Measurements from ENCODE around the gene ZNF484.
"Not testable (repeated sequence)": the region's sequence is repeated elsewhere in the genome, so short reads cannot be mapped to it uniquely, and the experiment has no call there.

The ZNF484 gene

GRCh38 chr9:92829420-92829819 lies 48.4 kb downstream of the ZNF484 start:
- H3K23ac ChIP-seq (ENCODE audit: low read length in 2 of 2), result no peak overlapping the region
- H3K9me3 ChIP-seq (ENCODE audit: control insufficient read depth, low read length), result peaks cover 11% of the 10 kb centered on the region
- no peaks in the 10 kb centered on the region for H3K79me1 ChIP-seq (replicated peaks; ENCODE audit: low read length, poor library complexity, severe bottlenecking)
- H3K4me3 ChIP-seq (ENCODE audit: insufficient read depth in 1 of 2, low read depth in 1 of 2, low read length in 2 of 2), result peak overlapping the region in 1 of 2 experiments; percentile 26
- H3K36me3 ChIP-seq (ENCODE audit: control insufficient read depth in 1 of 2, insufficient read depth in 2 of 2, low read depth in 1 of 2, low read length in 2 of 2), result no peaks in the 10 kb centered on the region
- peak overlapping the region; percentile 23 for H4K8ac ChIP-seq (ENCODE audit: low read length)
- H3K14ac ChIP-seq (ENCODE audit: low read length in 2 of 2), result no peak overlapping the region
- WGBS, result 90% methylated on average over 1 of the region's 2 CpGs
- H3K4me1 ChIP-seq (ENCODE audit: control insufficient read depth, insufficient read depth, low read depth, low read length), result no peaks in the 10 kb centered on the region
- H2AK5ac ChIP-seq (ENCODE audit: low read length, severe bottlenecking), result no peak overlapping the region
- H3K18ac ChIP-seq (ENCODE audit: low read depth in 1 of 2, low read length in 2 of 2), result no peak overlapping the region
- H4K91ac ChIP-seq (ENCODE audit: low read length), result no peak overlapping the region
- DNase-seq, result no peak
- H2BK12ac ChIP-seq (ENCODE audit: low read length in 2 of 2), result no peak overlapping the region
- H3K27me3 ChIP-seq (ENCODE audit: control insufficient read depth in 1 of 2, insufficient read depth in 1 of 2, low read length in 2 of 2), result peaks cover 0 to 14% of the 10 kb centered on the region in 2 experiments
- H3K4ac ChIP-seq (ENCODE audit: low read depth in 1 of 2, low read length in 2 of 2), result no peak overlapping the region
- no peak overlapping the region for H2BK15ac ChIP-seq (ENCODE audit: low read depth, poor library complexity, severe bottlenecking)
- no peak overlapping the region for H2BK120ac ChIP-seq (ENCODE audit: low read depth, low read length)
- H3K27ac ChIP-seq (ENCODE audit: low read length, poor library complexity, severe bottlenecking), result no peak overlapping the region
- H3K4me2 ChIP-seq (ENCODE audit: low read length, poor library complexity, severe bottlenecking), result no peak overlapping the region
- H2BK5ac ChIP-seq (ENCODE audit: low read depth, low read length, poor library complexity, severe bottlenecking), result no peak overlapping the region
- H3K9ac ChIP-seq (ENCODE audit: low read length), result no peak overlapping the region
- H2AFZ ChIP-seq (ENCODE audit: low read depth, low read length), result no peak overlapping the region

DNA sequence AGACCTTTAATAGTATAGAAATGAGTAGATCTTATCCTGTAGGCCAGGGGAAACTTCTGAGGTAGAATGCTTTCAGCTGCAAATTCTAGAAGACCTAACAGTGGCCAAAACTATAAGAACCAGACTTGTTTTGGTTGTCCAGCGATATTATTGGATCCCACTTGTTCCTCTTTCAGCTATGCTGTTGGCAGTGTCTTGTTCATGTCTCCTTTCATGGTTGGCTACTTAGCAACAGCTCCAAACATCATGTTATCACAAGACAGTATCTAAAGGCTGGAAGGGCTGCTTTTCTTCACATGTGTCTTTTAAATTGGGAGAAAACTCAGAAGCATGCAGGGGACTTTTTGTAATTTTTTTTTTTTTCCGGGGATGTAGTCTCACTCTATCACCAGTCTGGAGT lies 52.8 kb downstream of the ZNF484 start:
- H3K23ac ChIP-seq (ENCODE audit: low read length in 2 of 2); H4K91ac ChIP-seq (ENCODE audit: low read length); H4K8ac ChIP-seq (ENCODE audit: low read length); H3K79me1 ChIP-seq (replicated peaks; ENCODE audit: low read length, poor library complexity, severe bottlenecking); H2AK5ac ChIP-seq (ENCODE audit: low read length, severe bottlenecking); H3K27ac ChIP-seq (ENCODE audit: low read length, poor library complexity, severe bottlenecking); H3K4me1 ChIP-seq (ENCODE audit: control insufficient read depth, insufficient read depth, low read depth, low read length); H3K9me3 ChIP-seq (ENCODE audit: control insufficient read depth, low read length); H3K9ac ChIP-seq (ENCODE audit: low read length); H3K36me3 ChIP-seq (ENCODE audit: control insufficient read depth in 1 of 2, insufficient read depth in 2 of 2, low read depth in 1 of 2, low read length in 2 of 2); H3K18ac ChIP-seq (ENCODE audit: low read depth in 1 of 2, low read length in 2 of 2); H2AFZ ChIP-seq (ENCODE audit: low read depth, low read length); H3K4me2 ChIP-seq (ENCODE audit: low read length, poor library complexity, severe bottlenecking); H2BK12ac ChIP-seq (ENCODE audit: low read length in 2 of 2); H2BK15ac ChIP-seq (ENCODE audit: low read depth, poor library complexity, severe bottlenecking); H2BK120ac ChIP-seq (ENCODE audit: low read depth, low read length); H2BK5ac ChIP-seq (ENCODE audit: low read depth, low read length, poor library complexity, severe bottlenecking); H3K14ac ChIP-seq (ENCODE audit: low read length in 2 of 2); H3K4me3 ChIP-seq (ENCODE audit: insufficient read depth in 1 of 2, low read depth in 1 of 2, low read length in 2 of 2); H3K4ac ChIP-seq (ENCODE audit: low read depth in 1 of 2, low read length in 2 of 2): not testable (repeated sequence)
- H3K27me3 ChIP-seq (ENCODE audit: control insufficient read depth in 1 of 2, insufficient read depth in 1 of 2, low read length in 2 of 2), result peaks cover 0 to 14% of the 10 kb centered on the region in 2 experiments
- DNase-seq, result peak; percentile 14
- 81% methylated on average over 2 of the region's 2 CpGs for WGBS

DNA sequence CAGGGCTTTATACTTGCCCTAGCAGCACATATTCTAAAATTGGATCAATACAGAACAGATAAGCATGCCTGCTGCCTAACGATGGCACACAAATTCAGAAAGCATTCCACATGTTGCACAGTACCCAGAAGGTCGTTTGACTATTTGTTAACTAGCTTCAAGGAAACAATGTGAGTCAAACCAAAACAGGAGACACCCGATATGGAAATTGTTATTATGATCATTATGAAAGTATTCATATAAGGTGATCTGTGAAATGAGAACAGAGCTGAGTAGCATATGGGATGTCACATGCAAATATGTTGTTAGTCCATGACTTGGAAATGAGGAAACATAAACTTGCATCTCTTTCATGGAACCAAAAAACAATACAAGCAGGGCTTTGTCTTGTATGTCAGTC lies 56.9 kb downstream of the ZNF484 start:
- H3K27ac ChIP-seq (ENCODE audit: low read length, poor library complexity, severe bottlenecking), result no peak overlapping the region
- H3K9ac ChIP-seq (ENCODE audit: low read length), result no peak overlapping the region
- no peak overlapping the region for H3K4ac ChIP-seq (ENCODE audit: low read depth in 1 of 2, low read length in 2 of 2)
- H3K9me3 ChIP-seq (ENCODE audit: control insufficient read depth, low read length), result no peaks in the 10 kb centered on the region
- H3K36me3 ChIP-seq (ENCODE audit: control insufficient read depth in 1 of 2, insufficient read depth in 2 of 2, low read depth in 1 of 2, low read length in 2 of 2), result no peaks in the 10 kb centered on the region
- no peak overlapping the region for H4K8ac ChIP-seq (ENCODE audit: low read length)
- 73% methylated on average over 3 of the region's 3 CpGs for WGBS
- no peak overlapping the region for H3K23ac ChIP-seq (ENCODE audit: low read length in 2 of 2)
- H3K79me1 ChIP-seq (replicated peaks; ENCODE audit: low read length, poor library complexity, severe bottlenecking), result no peaks in the 10 kb centered on the region
- H2BK12ac ChIP-seq (ENCODE audit: low read length in 2 of 2), result no peak overlapping the region
- peaks cover under 1 to 3% of the 10 kb centered on the region in 2 experiments for H3K27me3 ChIP-seq (ENCODE audit: control insufficient read depth in 1 of 2, insufficient read depth in 1 of 2, low read length in 2 of 2)
- no peak overlapping the region for H2BK5ac ChIP-seq (ENCODE audit: low read depth, low read length, poor library complexity, severe bottlenecking)
- H2BK120ac ChIP-seq (ENCODE audit: low read depth, low read length), result no peak overlapping the region
- H3K4me1 ChIP-seq (ENCODE audit: control insufficient read depth, insufficient read depth, low read depth, low read length), result no peaks in the 10 kb centered on the region
- H3K14ac ChIP-seq (ENCODE audit: low read length in 2 of 2), result no peak overlapping the region
- H2BK15ac ChIP-seq (ENCODE audit: low read depth, poor library complexity, severe bottlenecking), result no peak overlapping the region
- DNase-seq, result no peak
- H3K18ac ChIP-seq (ENCODE audit: low read depth in 1 of 2, low read length in 2 of 2), result no peak overlapping the region
- no peak overlapping the region for H3K4me2 ChIP-seq (ENCODE audit: low read length, poor library complexity, severe bottlenecking)
- no peak overlapping the region for H3K4me3 ChIP-seq (ENCODE audit: insufficient read depth in 1 of 2, low read depth in 1 of 2, low read length in 2 of 2)
- H2AFZ ChIP-seq (ENCODE audit: low read depth, low read length), result no peak overlapping the region
- H2AK5ac ChIP-seq (ENCODE audit: low read length, severe bottlenecking), result no peak overlapping the region
- no peak overlapping the region for H4K91ac ChIP-seq (ENCODE audit: low read length)

- H3K18ac ChIP-seq (ENCODE audit: low read depth in 1 of 2, low read length in 2 of 2); H3K79me1 ChIP-seq (replicated peaks; ENCODE audit: low read length, poor library complexity, severe bottlenecking); H3K9ac ChIP-seq (ENCODE audit: low read length); H2BK120ac ChIP-seq (ENCODE audit: low read depth, low read length); H4K8ac ChIP-seq (ENCODE audit: low read length); H3K36me3 ChIP-seq (ENCODE audit: control insufficient read depth in 1 of 2, insufficient read depth in 2 of 2, low read depth in 1 of 2, low read length in 2 of 2); H3K23ac ChIP-seq (ENCODE audit: low read length in 2 of 2); H2BK12ac ChIP-seq (ENCODE audit: low read length in 2 of 2); H3K4ac ChIP-seq (ENCODE audit: low read depth in 1 of 2, low read length in 2 of 2); DNase-seq; H2AFZ ChIP-seq (ENCODE audit: low read depth, low read length); H4K91ac ChIP-seq (ENCODE audit: low read length); H3K14ac ChIP-seq (ENCODE audit: low read length in 2 of 2); H3K4me1 ChIP-seq (ENCODE audit: control insufficient read depth, insufficient read depth, low read depth, low read length); H3K27me3 ChIP-seq (ENCODE audit: control insufficient read depth in 1 of 2, insufficient read depth in 1 of 2, low read length in 2 of 2); H2AK5ac ChIP-seq (ENCODE audit: low read length, severe bottlenecking); H2BK5ac ChIP-seq (ENCODE audit: low read depth, low read length, poor library complexity, severe bottlenecking); H3K4me2 ChIP-seq (ENCODE audit: low read length, poor library complexity, severe bottlenecking); H2BK15ac ChIP-seq (ENCODE audit: low read depth, poor library complexity, severe bottlenecking); H3K27ac ChIP-seq (ENCODE audit: low read length, poor library complexity, severe bottlenecking); H3K9me3 ChIP-seq (ENCODE audit: control insufficient read depth, low read length); H3K4me3 ChIP-seq (ENCODE audit: insufficient read depth in 1 of 2, low read depth in 1 of 2, low read length in 2 of 2): not testable (repeated sequence)
- WGBS, result 80% methylated on average over 1 of the region's 1 CpG
Observed at GRCh38 chr9:92819898-92820297, 57.9 kb downstream of the ZNF484 start.
